HG02981 (cell line): ENCODE measurements around the gene ULK4.
A peak's percentile ranks its signal among the peaks of the same experiment; 100 is the strongest.
"Not testable (repeated sequence)": the region's sequence is repeated elsewhere in the genome, so short reads cannot be mapped to it uniquely, and the experiment has no call there.

ENCODE experiments used
- ATAC-seq: cut with Tn5 transposase; IDR thresholded peaks from one replicate; pipeline ENCODE4 v1.9.1; 2021; ENCODE audit warnings: mild to moderate bottlenecking, moderate library complexity; ENCODE audit not compliant: unreplicated experiment

The ULK4 gene

DNA sequence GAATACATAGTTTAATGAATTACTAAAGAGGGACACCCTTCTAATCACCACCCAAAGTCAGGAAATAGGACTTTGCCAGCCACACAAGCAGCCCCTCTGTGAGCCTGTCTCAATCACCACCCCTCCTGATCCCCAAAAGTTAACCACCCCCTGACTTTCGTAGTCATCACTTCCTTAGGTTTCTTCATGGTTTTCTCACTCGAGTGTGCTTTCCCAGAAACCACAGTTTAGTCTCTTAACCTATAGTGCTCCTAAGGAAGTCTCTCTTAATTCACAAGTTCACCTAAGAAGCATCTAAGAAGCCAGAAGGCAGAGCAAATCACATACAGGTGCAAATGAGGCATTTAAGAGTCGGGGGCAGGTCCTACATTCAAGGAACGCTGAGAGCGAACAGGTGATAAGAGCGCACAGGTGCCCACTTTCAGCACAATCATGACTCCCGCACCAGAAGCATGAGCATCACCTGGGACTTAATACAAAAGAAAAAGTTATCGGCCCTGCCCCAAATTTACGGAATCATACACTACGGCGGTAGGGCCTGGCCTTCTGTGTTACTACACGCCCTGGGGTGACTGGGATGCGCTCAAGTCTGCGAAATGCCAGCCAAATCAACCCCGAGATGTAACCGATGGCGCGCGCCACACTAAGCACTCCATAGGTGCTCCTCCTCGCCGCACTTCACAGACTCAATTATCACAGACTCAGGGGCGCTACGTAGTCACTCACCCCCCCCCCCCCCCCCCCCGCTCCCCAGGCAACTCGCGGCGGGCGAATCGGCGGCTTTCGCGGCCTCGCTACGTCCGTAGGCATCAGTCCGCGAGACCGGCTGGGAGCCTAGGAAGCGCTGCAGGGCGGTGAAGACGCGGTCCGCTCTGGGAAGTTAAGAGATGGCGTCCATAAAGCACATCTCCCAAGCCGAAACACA, 815 bp downstream of the ULK4 start:
- ATAC-seq: peak; percentile 5

DNA sequence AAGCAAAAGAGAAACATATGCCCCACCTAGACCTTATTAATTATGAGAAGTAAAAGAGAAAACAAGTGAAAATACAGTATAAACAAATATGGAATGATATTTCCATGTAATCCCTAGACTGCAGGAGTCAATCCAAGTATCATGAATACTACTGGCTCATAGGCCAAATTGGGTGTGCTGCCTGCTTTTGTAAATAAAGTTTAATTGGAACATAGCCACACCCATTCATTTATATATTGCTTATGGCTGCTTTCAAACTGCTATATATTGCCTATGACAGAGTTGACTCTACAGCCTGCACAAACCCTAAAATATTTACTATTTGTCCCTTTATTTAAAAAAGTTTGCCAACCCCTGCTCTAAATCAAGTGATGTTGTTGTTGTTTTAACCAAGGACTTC, 5.3 kb downstream of the ULK4 start:
- no peak for ATAC-seq

DNA sequence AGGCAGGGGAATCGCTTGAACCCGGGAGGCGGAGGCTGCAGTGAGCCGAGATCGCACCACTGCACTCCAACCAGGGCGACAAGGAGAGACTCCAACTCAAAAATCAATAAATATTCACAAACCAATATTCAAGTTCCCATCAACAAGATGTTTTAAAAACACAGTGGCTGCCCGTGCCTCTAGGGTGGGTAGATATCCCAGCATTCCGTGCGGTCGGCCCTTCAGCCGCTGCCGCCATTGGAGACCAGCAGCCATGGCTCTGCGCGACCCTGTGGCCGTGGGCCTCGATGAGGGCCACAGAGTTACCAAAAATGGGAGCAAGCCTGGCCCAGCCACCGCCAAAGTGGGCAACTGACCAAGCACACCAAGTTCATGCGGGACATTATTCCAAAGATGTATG, 6.7 kb downstream of the ULK4 start:
- no peak for ATAC-seq

DNA sequence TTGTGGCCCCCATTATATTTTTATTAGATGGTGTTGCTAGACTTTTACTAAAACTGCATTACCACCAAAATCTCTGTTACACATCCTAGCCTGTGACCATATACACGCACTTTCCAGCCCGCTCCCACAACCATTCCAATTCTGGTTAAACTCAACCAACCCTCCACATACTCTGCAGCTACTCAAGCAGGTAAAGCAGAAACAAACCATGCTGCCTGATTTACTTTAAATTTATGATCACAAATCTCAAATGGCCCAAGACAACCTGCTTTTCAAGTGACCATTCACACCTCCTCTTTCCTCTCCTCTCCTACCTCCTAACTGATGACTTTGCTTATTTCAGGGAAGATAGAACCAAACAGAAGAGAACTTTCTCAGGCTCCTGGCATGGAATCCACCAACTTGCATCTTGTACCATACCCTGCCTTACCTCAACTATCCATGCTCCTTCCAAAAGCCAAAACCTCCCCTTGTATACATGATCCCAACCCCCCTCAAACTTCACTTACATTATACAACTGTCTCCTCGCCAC, 18.5 kb downstream of the ULK4 start:
- no peak for ATAC-seq

DNA sequence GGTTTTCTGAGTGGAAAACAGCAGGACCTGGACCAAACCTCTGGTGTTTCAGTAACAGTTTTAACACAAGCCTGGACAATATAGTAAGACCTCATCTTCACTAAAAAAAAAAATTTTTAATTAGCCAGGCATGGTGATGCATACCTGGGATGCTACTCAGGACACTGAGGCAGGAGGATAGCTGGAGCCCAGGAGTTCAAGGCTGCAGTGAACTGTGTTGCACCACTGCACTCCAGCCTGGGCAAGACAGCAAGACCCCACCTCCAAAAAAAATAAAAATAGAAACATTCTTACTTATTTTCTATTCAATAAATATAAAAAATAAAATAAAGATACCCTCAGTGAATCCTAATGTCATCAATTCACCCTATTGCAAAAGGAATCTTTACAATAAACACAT, 21.5 kb downstream of the ULK4 start:
- ATAC-seq: no peak

DNA sequence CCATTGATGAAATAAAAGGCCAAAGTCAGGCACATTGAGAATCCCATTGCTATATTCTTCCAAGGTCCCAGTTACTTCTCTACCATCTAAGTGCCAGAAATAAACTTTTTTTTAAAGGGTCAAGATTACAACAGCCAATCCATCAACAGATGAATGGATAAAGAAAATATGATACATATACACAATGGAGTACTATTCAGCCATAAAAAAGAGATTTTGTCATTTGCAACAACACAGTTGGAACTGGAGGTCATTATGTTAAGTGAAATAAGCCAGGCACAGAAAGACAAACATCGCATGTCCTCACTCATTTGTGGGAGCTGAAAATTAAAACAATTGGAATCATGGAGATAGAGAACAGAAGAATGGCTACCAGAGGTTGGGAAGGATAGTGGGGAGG, 25.5 kb downstream of the ULK4 start:
- no peak for ATAC-seq

DNA sequence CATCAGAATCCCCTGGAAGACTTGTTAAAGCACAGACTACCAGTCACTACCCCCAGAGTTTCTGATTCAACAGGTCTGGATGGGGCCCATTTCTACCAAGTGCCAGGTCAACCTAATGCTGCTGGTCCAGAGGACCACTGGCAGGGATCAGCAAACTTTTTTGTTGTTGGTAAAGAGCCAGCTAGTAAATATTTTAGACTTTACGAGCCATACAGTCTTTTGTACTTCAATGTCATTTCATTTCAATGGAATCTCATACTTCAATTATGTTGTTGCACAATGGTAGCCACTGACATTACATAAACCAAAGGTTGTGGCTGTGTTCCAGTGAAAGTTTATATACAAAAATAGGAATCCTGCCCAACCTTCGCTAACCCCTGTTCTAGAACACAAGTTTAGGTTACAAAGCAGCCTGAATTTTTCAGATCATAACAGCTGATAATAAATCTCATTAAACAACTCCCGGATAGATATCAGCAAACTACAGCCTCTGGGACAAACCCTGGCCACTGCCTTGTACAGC, 28.7 kb downstream of the ULK4 start:
- ATAC-seq: no peak

DNA sequence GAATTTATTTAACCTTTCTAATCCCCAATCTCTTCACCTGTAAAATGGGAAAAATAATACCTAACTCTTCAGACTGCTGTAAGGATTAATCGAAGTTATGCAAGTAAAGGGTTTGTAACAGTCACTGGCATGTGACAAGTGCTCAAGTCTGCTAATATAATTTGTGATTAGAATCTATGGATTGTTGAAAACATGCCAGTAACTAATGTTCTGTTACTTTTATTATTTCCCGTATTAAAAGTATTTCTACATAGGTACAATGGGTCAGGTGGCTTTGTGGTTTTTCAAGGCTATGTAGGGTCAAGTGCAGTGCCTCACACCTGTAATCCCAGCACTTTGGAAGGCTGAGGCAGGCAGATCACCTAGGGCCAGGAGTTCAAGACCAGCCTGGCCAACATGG, 29.4 kb downstream of the ULK4 start:
- no peak for ATAC-seq

DNA sequence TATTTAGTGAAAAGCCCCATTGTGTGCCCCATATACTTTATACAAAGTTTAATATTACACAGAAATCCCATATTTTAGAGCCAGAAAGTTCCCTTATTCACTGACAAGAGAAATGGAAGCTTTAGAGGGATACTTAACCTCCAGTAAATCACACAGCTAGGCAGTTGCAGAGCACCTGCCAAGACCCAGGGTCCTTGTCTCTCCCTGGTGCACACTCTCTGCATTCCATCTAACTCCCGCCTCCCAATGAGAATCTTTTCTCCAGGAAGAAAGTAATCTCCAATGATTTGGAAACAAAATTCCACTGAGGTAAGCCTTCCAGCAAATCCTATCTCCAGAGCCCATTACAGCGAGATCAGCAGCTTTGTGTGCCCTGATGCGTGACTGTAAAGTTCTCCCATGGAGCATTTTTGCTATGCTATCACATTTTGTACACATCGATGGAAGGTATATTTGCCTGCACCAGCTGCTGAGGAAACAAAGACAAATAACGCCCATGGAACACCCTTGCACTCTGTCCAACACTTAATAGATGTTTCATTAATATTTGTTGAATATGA, 41.4 kb downstream of the ULK4 start:
- ATAC-seq: no peak

DNA sequence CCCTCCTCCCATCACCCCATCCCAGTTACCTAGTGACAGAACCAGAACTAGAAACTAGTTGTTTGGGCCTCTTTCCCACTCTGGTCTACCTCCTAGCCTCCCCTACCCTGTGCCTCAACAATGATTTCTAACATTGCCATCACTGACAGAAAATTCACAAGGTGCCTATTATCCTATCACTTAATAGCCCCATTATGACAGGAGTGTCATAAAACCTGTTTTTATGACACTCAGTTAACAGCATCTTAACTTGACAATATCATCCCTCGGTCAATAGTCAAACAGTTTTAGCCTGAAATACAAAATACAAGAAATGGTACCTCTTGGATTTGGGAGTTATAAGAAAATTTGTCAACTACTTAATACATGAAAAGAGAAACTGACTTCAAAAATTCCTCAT, 46.5 kb downstream of the ULK4 start:
- no peak for ATAC-seq

DNA sequence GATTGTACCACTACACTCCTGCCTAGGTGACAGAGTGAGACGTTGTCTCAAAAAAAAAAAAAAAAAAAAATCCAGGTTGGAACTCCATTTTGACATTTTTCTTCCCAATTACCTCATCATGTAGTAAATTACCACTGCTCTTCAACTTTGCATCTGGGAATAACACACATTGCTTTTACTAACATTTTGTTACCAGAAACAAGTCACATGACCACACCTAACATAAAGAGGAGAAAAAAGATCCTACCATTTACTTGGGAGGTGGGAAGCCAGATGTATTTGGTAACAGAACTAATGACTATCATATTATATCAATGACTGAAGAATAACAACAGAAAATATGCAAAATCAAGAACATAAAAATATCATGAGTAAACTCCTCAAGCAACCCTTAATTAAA, 49.6 kb downstream of the ULK4 start:
- no peak for ATAC-seq

DNA sequence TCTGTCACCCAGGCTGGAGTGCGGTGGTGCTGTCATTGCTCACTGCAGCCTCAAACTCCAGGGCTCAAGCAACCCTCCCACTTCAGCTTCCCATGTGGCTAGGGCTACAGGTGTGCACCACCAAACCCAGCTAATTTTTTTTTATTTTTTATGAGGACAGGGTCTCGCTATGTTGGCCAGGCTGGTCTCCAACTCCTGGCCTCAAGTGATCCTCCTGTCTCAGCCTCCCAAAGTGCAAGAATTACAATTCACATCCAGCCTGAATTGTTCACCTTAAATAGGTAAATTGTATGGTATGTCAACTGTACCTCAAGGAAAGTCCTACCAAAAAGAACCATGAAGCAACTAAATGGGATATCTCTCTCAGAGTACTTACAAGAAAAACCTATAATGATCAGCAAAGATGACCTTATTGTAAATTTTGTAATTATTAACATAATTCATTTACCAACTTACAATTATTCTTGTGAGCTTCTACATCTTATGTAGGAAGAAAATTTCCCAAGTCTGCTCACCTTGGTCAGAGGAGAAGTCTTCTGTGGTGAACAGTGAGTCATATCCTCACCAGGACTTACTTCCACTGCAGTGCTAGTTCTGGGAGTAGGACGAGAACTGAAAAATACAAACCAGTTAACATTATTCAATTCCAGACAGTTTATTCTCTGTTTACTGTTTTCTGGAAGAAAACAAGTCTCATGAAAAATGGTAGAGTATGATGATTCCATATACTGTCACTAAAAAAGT, 54.4 kb downstream of the ULK4 start:
- ATAC-seq: no peak

DNA sequence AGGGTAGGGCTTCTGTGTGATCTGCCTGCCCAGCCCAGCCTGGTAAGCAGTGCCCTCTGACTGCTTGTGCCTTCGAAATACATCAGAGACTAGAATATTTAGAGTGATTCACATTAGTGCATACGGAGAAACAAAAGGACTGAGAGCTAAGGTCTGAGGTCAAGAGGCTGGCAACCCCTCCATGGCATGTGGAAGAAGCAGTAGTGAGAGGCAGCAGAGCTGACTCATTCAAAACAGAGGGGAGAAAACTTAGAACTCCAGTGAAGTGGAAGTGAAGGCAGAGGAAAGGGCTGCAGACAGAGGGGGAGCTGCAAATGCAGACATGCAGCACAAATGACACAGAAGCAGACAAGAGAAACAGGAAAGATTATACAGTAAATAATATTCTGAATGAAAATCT, 61.6 kb downstream of the ULK4 start:
- no peak for ATAC-seq

DNA sequence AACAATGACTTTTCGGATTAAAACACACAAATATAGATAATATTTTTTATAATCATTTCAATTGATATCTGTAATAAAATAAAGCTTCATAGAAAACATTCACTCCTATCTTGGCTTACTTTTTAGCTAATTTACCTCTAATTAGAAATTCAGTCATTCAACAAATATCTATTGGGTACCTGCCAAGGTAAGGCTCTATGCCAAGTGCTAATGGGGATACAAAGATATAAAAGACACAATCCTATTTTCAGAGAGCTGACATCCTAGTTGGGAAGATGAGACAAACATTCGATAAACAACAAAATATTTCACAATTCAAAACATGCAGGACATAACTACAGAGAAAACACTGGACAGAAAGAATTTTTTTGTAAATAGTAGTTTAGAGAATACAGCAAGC, 63.3 kb downstream of the ULK4 start:
- ATAC-seq: no peak

DNA sequence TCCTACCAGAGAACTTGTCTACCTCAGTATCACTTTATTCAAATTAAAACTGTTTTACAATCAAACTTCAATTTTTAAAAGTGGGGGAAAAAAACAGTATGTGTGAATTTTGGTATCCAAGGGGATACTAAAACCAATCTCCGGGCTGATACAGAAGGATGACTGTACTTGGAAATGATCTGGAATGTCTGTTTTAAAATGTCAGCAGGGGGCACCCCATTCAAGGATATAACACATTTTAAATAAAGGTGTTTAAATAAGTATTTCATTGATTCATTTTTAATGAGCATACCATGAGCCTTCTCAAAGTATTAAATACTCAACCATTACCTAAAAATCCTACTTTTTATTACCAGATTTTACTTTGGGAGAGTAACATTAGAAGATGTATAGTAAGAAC, 67.9 kb downstream of the ULK4 start:
- ATAC-seq: no peak

DNA sequence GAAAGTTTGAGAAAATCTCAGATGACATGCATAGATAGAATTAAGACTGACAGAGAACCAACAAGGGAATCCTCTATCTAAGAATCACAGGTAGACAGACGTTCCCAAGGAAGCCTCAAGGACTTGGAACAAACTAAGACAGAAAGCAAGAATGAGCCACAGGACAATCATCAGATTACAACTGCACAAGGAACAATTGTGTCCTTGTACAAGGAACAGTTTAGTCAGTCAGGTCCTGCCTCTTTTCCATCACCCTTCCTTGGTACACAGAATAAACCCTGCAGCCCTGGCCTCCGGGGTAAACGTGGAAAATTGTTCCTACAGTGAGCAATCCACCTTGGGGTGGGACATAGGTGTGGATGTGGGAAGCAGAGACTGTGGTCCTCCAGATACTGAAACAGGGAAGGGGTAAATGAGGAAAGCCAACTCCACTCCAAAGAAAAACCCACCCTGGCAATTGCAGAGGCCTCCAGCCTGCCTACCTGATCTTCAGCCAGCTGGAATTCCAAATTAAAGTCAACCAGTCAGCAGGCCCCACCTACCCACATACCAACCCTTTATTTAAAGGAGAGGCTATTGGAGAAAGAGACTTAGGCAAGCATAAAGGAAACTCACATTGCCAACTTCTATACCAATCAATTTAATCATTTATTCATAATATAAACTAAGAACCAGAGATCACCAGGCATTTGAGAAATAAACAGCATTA, 73.4 kb downstream of the ULK4 start:
- ATAC-seq: no peak

DNA sequence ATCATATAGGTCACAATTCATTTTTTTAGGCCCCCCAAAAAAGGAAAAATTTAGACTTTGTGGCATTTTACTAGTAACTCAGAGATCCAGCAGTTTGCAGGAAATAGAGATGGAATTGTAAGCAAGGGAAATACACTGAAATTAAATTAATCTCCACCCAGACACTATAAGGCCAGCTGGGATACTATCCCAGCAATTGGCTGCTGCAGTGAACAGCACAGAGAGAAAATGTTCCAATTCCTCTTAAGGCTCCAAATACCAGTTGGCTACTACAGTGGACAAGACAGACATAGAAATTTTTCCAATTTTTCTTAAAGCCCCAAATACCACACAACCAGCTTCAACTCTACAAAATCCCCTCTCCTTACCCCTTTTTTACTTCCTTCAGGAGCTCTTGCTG, 78.9 kb downstream of the ULK4 start:
- no peak for ATAC-seq

DNA sequence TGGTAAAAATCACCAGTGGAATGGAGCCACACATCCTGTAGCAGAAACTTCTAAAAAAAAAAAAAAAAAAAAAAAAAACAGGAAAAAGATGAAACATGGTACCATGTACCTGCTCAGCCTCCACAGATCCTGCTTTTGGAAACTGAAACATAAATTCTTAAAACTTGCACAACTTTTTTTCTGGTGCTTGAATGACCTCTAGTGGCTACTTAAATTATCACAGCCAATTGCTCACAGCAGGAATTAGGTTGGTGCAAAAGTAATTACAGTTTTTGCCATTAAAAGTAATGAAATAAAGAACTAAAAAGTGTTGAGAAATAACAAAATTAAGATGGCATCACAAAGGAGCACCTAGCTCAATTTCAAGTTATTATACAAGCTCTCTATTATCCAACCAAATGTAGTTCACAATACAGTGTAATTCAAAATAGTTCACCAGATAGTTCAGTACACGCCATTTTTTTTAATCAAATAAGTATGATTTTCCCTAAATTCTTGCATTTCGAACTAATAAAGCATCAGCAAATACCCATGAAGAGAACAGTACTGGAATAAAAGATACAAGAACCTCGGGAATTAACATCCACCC, 80.6 kb downstream of the ULK4 start:
- ATAC-seq: no peak

DNA sequence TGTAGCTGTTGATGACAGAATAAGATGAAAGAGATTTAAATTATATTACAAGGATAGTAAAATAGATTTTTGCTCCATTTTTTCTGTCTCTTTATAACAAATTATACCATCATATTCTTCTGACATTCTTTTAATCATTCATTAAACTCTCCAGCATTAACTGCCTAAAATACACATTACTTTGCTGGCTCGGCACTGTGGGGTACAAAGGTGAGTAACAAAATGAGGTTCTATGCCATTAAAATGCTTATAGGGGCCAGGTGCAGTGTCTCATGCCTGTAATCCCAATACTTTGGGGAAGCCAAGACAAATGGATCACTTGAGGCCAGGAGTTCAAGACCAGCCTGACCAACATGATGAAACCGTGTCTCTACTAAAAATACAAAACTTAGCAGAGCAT, 81.5 kb downstream of the ULK4 start:
- no peak for ATAC-seq

DNA sequence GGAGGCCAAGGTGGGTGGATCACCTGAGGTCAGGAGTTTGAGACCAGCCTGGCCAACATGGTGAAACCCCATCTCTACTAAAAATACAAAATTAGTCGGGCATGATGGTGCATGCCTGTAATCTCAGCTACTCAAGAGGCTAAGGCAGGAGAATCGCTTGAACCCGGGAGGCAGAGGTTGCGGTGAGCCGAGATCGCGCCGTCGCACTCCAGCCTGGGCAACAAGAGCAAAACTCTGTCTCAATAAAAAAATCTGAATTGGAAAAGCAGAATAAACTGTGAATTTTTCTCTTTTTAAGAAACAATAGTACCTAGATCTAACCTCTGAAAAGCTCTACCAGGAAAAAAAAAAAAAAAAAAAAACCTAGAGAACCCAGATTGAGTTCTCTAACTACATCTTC, 84.2 kb downstream of the ULK4 start:
- not testable (repeated sequence) for ATAC-seq

DNA sequence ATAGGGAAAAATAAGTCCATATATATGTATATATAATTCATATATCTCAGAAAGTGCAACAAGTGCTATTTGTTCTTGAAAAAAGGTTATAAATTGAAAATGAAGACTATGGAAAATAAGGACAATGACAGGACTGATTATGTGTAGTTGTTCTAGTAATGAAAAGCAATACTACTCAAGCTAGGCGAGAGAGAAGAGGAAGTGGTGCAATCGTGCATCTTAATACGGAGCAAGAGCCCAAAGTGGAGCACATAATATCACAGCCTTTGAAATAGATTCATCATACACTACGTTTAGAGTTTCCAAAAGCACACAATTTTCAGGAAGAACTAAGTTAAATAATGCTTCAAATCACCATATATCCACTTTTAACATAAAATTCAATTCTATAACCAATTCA, 87.9 kb downstream of the ULK4 start:
- no peak for ATAC-seq
